Iris pigment epithelial cell (primary cell): ENCODE measurements around the gene HACE1.
"Not testable (repeated sequence)": the region's sequence is repeated elsewhere in the genome, so short reads cannot be mapped to it uniquely, and the experiment has no call there.

Source experiments
- DNase-seq: peaks from one replicate; pipeline ENCODE4 v3.0.0-alpha.2; 2011; ENCODE audit warnings: low read depth

Gene HACE1

DNA sequence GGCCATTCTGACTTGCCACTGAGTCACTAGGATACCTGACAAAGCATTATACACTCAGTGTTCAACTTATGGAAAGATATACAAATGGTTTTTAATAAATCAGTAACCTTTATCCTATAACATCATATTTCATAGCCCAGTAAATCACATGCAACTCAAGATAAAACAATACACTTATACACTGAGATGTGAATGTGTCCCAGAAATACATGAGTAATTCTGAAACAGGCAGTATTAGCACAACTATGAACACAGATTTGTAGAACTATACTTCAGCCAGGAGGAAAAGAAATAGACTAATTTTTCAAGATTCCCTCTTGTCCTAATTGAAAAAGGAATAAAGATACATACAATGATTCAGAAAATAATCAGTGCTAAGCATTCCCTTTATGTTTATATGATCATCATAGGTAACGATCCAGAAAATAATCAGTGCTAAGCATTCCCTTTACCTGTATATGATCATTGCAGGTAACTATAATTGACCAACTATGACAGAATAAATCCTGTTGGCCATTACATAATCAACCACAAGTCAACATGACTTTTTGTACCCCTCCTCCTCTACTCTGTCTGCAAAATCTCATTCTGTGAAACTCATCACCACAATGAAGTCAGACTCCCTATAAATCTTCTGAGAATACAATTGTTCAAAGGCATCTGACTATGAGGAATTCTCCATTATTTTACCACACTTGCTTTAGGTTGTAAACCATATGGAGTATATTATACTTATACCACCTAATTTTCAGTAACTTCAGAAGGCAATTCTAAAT, 30.3 kb downstream of the HACE1 start:
- DNase-seq = no peak

DNA sequence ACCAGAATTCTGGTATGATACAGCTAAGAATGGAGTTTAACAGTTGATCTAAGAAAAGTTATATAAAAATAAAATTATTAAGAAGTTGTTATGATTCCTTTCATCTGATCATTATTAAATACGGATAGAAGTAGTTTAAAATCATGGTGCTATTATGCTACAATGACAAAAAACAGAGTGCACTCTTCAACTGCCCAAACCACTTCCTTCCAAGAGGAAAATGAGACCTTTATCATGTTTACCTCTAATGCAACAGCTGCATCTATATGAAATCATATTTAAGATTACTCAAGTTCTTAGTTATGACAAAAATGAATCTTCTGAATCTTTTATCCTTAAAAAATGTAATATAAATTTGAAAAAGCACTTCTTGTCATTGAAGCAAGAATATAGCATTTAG, 31.2 kb downstream of the HACE1 start:
- no peak for DNase-seq

DNA sequence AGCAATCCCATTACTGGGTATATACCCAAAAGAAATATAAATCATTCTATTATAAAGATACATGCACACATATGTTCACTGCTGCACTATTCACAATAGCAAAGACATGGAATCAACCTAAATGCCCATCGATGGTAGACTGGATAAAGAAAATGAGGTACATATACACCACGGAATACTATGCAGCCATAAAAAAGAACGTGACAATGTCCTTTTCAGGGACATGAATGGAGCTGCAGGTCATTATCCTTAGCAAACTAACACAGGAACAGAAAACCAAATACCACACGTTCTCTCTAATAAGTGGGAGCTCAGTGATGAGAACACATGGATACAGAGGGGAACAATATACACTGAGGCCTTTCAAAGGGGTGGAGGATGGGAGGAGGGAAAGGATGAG, 38.9 kb downstream of the HACE1 start:
- DNase-seq = not testable (repeated sequence)

DNA sequence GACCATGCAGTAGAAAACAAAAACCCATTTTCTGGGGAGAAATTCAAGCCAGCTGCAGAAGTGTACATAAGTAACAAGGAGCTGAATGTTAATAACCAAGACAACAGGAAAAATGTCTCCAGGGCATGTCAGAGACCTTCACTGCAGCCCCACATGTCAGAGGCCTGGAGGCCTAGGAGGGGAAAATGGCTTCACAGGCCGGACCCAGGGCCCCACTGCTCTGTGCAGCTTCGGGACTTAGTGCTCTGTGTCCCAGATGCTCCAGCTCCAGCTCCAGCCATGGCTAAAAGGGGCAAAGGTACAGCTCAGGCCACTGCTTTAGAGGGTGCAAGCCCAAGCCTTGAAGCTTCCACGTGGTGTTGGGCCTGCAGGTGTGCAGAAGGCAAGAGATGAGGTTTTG, 43.6 kb downstream of the HACE1 start:
- no peak for DNase-seq

DNA sequence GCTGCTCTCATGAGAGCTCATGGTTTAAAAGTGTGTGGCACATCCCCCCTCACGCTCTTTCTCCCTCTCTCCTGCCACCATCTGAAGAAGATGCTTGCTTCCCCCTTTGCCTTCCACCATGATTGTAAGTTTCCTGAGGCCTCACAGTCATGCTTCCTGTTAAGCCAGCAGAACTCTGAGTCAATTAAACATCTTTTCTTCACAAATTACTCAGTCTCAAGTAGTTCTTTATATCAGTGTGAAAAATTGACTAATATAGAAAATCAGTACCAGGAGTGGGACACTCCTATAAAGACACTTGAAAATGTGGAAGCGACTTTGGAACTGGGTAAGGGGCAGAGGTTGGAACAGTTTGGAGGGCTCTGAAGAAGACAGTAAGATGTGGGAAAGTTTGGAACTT, 45.0 kb downstream of the HACE1 start:
- DNase-seq = no peak

DNA sequence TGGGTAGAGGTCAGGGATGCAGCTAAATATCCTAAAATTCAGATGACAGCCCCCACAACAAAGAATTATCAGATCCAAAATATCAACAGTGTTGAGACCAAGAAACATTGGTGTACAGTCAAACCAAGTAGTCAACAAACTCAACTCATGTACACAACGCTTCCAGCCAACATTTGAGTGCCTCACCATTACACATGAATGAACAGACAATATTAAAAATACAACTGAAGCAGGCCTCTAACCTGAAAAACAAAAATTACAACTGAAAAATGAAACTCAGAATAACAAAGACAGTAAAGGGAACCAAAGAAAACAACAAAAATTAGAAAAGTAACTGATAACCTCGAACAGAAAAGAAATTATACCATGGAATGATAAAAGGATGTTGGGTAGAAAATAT, 46.2 kb downstream of the HACE1 start:
- no peak for DNase-seq

DNA sequence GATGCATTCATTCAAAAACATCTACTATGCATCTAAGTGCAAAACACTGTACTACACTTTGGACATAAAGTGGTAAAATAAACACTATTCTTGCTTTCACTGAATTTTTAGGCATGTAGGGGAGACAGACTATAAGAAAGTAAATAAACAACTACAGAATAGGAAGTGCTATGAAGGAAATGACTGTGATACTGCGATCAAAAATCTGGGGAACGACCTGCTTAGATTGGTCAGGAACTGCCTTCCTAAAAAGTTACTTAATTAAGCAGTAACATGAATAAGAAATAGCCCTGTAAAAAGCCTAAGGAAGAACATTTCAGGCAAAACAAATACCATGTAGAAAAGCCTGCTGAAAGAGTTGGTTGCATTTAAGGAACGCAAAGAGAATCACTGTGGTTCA, 50.6 kb downstream of the HACE1 start:
- DNase-seq = peak; percentile 9

DNA sequence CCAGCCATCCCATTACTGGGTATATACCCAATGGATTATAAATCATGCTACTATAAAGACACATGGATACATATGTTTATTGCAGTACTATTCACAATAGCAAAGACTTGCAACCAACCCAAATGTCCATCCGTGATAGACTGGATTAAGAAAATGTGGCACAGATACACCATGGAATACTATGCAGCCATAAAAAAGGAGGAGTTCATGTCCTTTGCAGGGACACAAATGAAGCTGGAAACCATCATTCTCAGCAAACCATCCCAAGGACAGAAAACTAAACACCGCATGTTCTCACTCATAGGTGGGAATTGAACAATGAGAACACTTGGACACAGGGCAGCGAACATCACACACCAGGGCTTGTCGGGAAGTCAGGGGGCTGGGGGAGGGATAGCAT, 54.4 kb downstream of the HACE1 start:
- not testable (repeated sequence) for DNase-seq

DNA sequence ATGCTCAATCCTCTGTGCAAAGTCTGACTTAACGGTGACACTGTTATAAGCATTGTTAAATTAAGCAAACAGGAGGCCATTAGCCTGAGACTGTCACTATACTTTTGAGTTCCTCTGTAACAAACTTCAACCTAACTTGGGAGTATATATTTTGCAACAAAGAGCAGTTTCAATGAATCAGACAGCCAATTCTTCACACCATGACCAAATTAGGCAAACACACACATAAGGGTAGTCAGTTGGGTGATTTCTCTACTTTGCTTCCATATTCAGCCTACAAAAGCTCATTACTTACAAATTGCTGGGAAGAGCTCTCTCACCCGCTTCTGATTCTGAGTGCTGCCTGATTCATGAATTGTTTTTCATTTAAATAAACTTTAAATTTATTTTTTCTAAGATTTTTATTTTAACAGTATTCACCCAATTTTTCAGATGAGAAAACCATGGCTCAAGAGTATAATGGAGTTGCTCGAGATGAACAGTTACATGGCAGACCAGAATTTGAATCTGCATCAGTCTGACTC, 60.5 kb downstream of the HACE1 start:
- no peak for DNase-seq

DNA sequence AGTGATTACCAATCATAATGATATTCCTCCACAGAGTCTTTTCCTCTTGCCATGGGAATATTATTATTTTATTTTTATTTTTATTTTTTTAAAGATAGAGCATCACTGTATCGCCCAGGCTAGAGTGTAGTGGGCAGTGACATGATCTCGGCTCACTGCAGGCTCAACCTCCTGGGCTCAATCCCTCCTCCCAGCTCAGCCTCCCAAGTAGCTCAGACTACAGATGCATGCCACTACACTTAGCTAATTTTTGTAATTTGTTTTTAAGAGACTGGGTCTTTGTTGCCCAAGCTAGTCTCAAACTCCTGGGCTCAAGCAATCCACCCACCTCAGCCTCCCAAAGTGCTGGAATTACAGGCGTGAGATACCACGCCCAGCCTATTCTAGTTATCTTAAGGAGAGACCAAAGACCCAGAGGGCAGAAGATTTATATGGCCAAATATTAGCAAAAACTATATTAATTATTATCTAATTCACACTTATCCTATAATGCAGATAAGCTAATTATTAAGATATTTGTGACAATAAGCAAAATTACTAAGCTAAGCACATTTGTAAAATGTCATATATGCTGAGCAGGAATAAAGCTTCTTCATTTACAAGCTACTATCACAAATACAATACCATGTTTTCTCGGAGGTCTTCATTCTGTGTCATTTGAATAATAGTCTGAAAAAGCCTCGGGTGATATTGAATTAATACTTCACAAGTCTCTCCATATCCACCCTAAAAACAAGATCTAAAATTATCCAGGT, 63.5 kb downstream of the HACE1 start:
- no peak for DNase-seq

DNA sequence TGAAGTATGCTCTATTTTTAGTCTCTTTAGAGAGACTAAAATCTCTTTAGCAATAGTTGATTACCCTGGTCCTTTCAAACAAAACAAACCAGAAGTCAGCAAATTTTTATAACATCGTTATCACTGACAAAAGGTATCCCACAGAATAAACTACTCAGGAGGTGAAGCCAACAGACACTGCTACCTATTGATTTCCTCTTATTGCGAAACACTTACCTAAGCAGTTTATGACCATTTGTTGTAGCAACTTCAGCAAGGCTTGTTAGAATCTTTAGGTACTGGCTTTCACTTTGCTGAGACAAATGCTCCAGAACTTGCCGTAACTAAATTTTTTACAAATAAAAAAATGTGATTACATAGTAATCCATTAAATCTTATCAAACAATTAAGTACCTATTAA, 64.4 kb downstream of the HACE1 start:
- no peak for DNase-seq

DNA sequence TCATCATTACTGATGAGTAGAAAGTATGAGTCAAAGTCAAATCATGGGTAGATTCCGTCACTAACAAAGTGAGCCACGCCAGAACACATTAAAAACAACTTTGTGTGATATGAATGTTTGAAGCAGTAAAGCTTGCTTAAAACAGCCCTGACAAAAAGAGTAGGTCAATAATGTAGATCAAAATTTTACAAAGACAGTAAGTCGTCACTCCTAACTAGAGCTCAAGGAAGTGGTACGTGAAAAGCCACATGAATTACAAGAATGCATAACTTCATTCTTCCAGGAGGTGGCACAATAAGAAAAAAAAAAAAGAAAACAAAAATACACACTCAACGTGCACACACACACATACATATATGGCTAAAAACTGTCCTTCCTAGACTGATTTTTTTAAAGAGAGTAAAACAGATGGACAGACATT, 69.9 kb downstream of the HACE1 start:
- peak; percentile 80 for DNase-seq

DNA sequence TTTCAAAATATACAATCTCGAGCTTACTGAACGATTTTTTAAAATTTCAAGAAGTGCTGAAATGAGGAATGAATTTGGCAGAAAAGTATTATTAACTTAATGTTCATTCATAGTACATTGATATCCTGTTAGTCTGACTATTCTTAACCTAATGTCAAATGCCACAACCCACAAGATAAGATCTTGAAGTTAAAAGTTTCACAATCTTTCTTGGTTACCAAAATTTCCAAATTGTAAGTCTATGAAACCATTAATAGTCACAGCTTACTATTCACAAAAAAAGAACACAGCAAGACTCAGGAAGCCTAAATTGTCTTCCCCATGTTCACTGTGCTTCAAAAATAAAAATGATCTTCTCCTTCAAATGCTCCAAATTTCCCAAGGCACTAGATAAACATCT, 71.3 kb downstream of the HACE1 start:
- DNase-seq = no peak

DNA sequence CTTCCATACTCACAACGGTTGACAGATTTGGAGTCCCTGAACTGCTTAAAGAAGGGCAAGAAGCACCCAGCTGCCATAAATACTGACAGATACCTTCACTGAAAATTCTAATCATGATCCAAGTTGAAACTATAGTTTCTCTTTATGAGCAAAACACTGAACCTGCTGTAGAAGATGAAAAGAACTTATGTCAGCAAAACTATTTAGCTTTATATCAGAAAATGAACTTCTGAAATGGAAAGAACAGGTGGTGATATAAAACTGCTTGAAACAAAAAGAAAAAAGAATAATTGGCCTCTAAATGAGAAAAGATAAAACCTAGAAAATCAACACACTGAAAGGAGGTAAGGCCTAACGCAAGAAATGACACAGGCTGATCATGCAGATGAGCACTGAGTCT, 72.4 kb downstream of the HACE1 start:
- no peak for DNase-seq

DNA sequence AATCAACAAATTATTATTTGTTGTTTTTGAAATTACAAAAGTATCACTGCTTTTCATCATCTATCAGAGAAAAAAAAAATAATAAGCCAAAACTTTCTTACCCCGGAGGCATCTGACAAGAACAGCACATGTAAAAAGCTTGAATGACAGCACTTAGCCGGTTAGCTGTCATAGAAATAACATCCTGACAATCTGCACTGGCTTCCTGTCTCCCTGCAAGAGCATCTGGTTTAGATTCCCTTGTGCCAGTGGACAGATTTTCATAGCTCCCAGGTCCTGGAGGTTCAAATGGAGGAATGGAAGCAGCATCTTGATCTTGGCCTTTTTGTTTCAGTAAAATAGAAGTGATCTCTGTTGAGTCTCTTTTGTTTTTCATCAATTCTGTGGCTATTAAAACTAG, 74.8 kb downstream of the HACE1 start:
- DNase-seq = peak; percentile 61

DNA sequence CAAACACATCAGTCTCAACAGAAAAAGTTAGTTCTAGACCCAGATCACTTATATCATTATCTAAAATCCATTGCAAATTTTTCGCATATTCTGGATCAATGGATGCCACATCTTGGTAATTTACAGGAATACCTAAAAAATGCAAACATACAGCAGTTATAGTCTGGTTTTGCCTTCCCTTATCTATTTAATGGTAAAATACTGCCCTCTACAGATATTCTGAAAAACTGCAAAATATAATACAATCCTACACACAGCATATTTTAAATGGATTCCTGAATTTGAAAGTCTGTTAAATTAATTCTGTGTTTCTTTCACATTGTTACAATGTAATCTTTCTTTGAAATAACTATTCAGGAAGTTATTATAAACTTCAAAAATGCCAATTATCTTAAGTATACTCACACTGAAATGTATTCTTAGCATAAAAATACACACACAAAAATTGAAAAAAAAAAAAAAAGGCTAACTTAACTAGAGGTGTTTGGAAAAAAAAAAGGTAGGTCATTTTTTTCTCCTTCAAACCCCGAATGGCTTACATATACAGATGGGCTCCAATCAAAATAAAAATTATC, 88.4 kb downstream of the HACE1 start:
- peak; percentile 44 for DNase-seq

DNA sequence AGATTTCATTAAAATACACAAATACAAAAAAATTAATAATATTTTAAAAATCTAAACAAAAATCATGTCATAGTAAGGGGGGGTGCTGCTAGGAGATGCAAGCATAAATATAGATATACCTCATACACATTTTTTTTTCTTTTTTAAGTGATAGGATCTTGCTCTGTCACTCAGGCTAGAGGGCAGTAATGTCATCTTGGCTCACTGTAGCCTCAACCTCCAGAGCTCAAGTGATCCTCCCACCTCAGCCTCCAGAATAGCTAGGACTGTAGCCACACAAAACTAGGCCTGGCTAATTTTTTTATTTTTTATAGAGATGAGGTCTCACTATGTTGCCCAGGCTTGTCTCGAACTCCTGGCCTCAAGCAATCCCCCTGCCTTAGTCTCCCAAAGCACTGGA, 90.8 kb downstream of the HACE1 start:
- DNase-seq = no peak

DNA sequence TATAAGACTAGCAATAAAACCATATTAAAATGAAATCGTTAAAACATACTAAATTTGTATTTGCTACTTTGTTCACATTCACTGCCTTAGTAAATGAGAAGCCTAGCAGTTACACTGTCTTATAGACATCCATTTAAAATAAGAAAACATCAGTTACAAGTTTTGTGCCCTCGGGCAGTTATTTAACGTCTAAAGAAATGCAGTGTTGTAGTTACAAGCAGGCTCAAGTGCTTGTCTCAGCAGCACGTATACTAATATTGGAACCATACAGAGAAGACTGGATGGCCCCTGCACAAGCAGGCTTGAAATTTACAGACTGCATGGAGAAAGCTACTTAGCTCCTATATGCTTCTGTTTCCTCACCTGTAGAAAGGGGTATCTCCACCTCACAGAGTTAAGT, 93.1 kb downstream of the HACE1 start:
- DNase-seq = no peak

DNA sequence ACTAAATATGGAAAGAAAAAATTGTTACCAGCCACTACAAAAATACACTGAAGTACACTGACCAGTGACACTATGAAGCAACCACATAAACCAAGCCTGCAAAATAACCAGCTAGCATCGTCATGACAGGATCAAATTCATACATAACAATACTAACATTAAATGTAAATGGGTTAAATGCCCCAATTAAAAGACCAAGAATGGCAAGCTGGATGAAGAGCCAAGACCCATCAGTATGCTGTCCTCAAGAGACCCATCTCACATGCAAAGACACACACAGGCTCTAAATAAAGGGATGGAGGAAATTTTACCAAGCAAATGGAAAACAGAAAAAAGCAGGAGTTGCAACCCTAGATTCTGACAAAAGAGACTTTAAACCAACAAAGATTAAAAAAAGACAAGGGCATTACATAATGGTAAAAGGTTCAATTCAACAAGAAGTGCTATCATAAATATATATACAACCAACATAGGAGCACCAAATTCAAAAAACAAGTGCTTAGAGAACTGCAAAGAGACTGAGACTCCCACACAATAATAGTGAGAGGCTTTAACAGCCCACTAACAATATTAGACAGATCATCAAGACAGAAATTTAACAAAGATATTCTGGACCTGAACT, 104.8 kb downstream of the HACE1 start:
- DNase-seq = no peak

DNA sequence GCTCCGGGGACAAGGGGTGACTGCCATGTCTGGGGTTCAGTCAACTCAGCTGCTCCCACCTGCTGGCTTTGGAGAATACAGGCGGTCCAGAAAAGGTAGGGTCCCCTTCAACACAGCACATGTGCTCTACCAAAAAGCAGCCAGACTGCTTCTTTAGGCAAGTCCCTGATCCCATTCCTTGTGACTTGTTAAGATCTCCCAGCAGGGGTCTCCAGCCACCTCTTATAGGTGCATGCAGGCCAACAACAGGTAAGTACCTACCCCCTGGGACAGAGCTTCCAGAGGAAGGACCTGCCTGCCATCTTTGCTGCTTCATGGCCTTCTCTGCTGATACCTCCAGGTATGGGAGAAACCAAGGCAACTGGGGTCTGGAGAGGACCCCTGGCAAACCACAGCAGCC, 106.5 kb downstream of the HACE1 start:
- DNase-seq = no peak

DNA sequence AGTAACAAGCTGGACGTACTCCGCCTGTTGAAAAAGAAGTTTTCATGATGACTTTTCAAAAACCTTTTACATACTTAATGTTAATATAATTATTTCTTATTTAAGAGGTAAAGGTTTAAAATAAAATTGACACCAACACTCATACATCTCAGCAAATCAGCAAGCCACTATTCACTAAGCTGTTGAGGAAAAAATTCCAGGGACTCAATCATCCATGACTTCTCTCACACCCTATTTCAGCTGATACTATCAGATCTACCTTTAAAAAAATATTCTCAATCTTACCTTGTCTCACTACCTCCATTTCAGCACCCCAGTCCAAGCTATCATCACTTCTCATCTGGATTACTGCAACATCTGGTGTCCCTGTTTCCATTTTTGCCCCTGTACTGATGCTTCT, 109.3 kb downstream of the HACE1 start:
- no peak for DNase-seq

DNA sequence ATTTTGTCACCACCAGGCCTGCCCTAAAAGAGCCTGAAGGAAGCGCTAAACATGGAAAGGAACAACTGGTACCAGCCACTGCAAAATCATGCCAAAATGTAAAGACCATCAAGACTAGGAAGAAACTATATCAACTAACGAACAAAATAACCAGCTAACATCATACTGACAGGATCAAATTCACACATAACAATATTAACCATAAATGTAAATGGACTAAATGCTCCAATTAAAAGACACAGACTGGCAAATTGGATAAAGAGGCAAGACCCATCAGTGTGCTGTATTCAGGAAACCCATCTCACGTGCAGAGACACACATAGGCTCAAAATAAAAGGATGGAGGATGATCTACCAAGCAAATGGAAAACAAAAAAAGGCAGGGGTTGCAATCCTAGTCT, 120.6 kb downstream of the HACE1 start:
- DNase-seq = not testable (repeated sequence)

DNA sequence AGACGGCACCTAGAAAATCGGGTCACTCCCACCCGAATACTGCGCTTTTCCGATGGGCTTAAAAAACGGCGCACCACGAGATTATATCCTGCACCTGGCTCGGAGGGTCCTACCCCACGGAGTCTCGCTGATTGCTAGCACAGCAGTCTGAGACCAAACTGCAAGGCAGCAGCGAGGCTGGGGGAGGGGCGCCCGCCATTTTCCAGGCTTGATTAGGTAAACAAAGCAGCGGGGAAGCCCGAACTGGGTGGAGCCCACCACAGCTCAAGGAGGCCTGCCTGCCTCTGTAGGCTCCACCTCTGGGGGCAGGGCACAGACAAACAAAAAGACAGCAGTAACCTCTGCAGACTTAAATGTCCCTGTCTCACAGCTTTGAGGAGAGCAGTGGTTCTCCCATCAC, 122.2 kb downstream of the HACE1 start:
- not testable (repeated sequence) for DNase-seq
